Mesothelial cell of epicardium (in vitro differentiated cells): Measurements from ENCODE around the gene CLCN1. TPM values are rescaled to one million over a fixed set of nuclear protein-coding genes. Genes with fewer than 3 reads are reported as not detected.

Experiments used
- DNase-seq, 2 experiments: peaks; one replicate each; pipeline ENCODE4 v3.0.0; 2021; ENCODE audit warnings: low spot score in 2 of 2; ENCODE audit not compliant: unreplicated experiment in 2 of 2
- H3K27ac Mint-ChIP-seq: 2 replicates; pipeline ENCODE4 v1.8.0; 2021; ENCODE audit warnings: mixed read lengths
- H3K27me3 Mint-ChIP-seq: 2 replicates; pipeline ENCODE4 v1.8.0; 2021; ENCODE audit warnings: low read depth, mixed read lengths
- H3K36me3 Mint-ChIP-seq: 2 replicates; pipeline ENCODE4 v1.8.0; 2021; ENCODE audit warnings: mixed read lengths
- H3K4me1 Mint-ChIP-seq: 2 replicates; pipeline ENCODE4 v1.8.0; 2021; ENCODE audit warnings: mixed read lengths
- H3K4me3 Mint-ChIP-seq: 2 replicates; pipeline ENCODE4 v1.8.0; 2021; ENCODE audit warnings: mild to moderate bottlenecking, moderate library complexity, mixed read lengths
- H3K9me3 Mint-ChIP-seq: 2 replicates; pipeline ENCODE4 v1.8.0; 2021; ENCODE audit warnings: mixed read lengths
- CTCF ChIP-seq: fragments of 200-600 bp; sonication (generic); IDR thresholded peaks from one replicate; pipeline ENCODE4 v1.5.0; 2021; ENCODE audit warnings: antibody characterized with exemption; ENCODE audit not compliant: unreplicated experiment
- total RNA-seq: library from RNA; stranded (reverse); gene quantifications from 3 replicates; pipeline ENCODE4 v1.2.1, GENCODE V29; 2021

CLCN1 gene
- total RNA-seq, 1 donor from 2014 or later = 0.16 TPM

DNA sequence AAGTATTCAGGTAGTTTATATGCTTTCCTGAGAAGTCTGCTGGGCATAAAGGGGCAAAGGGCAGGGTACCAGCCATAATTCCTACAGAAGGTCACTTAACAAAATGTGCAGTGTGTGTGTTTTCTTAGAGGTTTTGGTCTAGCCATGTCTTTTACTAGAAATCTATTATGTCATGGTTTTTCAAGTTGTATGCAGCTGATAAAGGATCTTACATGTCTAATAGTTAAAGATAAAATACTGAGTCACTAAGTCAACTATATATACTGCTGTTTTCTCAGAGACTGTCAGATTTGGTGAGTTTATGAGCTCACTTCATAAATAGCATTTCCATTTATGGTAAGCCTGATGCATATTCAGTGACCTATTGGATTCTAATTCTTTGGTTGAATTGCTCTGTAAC is 20.0 kb upstream of the CLCN1 start:
- H3K36me3 Mint-ChIP-seq = peaks cover 59% of the 10 kb centered on the region
- no peak for DNase-seq

DNA sequence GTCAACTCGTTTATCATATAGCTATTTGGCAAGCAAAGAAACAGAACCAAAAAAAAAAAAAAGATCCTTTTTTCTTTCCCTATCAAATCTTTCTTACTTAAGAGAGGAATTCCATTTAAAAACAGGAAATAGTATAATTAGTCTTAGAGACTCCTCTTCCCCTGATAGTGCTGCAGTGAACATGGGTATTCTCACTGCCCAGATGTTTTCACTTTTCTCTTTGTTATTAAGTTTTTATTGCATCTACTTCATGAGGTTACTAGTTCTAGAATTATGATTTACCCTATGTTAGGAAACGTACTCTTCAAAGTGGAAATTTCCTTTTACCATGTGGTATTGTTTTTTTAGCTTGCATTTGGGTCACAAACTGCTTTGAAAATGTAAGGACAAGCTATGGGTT is 19.2 kb upstream of the CLCN1 start:
- H3K27ac Mint-ChIP-seq = peak overlapping the region; percentile 44
- H3K9me3 Mint-ChIP-seq = no peaks in the 10 kb centered on the region
- H3K27me3 Mint-ChIP-seq = no peaks in the 10 kb centered on the region
- H3K4me3 Mint-ChIP-seq = no peak overlapping the region
- peaks cover 61% of the 10 kb centered on the region for H3K36me3 Mint-ChIP-seq
- TF ChIP-seq CTCF = no peak
- DNase-seq = no peak
- H3K4me1 Mint-ChIP-seq = peaks cover 20% of the 10 kb centered on the region

More for the DNA sequence above, 20.0 kb upstream of the CLCN1 start:
- Mint-ChIP-seq H3K27me3 (no peaks in the 10 kb centered on the region), H3K27ac (peak overlapping the region; percentile 44), H3K4me1 (peaks cover 27% of the 10 kb centered on the region), H3K4me3 (no peak overlapping the region), H3K9me3 (no peaks in the 10 kb centered on the region)
- TF ChIP-seq CTCF = no peak

DNA sequence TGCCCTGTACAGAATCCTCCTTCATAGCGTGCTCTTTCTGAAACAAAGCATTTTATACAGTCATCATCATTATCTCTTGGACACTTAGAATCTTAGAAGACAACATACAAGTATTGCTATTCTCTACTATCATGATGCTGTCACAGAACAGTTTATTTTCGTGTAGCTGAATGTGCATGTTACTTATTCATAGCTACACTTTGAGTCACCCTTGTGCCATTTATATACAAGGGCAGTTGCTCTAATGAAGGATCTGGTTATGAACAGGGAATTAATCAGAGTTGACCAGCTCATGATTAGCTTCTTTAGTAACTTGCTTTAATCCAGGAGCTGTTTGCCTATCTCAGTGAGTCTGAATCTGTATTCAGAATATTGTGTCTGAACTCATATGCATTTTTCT is 16.6 kb upstream of the CLCN1 start:
- H3K9me3 Mint-ChIP-seq = no peaks in the 10 kb centered on the region
- peaks cover 59% of the 10 kb centered on the region for H3K36me3 Mint-ChIP-seq
- no peak overlapping the region for H3K27ac Mint-ChIP-seq
- no peak for DNase-seq
- peaks cover 20% of the 10 kb centered on the region for H3K4me1 Mint-ChIP-seq
- no peak overlapping the region for H3K4me3 Mint-ChIP-seq
- no peak for TF ChIP-seq CTCF
- no peaks in the 10 kb centered on the region for H3K27me3 Mint-ChIP-seq

GRCh38 chr7:143299840-143300239 is 16.1 kb upstream of the CLCN1 start:
- Mint-ChIP-seq H3K36me3 (peaks cover 60% of the 10 kb centered on the region), H3K9me3 (no peaks in the 10 kb centered on the region), H3K4me1 (peaks cover 20% of the 10 kb centered on the region), H3K4me3 (no peak overlapping the region), H3K27me3 (no peaks in the 10 kb centered on the region), H3K27ac (no peak overlapping the region)
- TF ChIP-seq CTCF = peak; percentile 24
- no peak for DNase-seq

GRCh38 chr7:143300959-143301935 is 14.7 kb upstream of the CLCN1 start:
- TF ChIP-seq CTCF = no peak
- Mint-ChIP-seq H3K4me3 (no peak overlapping the region), H3K27ac (no peak overlapping the region), H3K36me3 (peaks cover 63% of the 10 kb centered on the region), H3K27me3 (no peaks in the 10 kb centered on the region), H3K4me1 (peaks cover 10% of the 10 kb centered on the region), H3K9me3 (no peaks in the 10 kb centered on the region)
- DNase-seq = no peak
